HL-60 (cell line): ENCODE data around the gene TRIML2.

Experiments used
- DNase-seq, 2 experiments: peaks; one replicate each; pipeline ENCODE4 v3.0.0-alpha.2; 2010 to 2020; ENCODE audit warnings: low read depth in 1 of 2, low spot score in 1 of 2
- H3K27ac ChIP-seq: fragments of 250-450 bp; sonication (Bioruptor Pico); replicated peaks from 2 replicates; pipeline ENCODE4 v1.5.1; 2020; ENCODE audit warnings: mild to moderate bottlenecking, moderate library complexity
- H3K27me3 ChIP-seq: fragments of 250-450 bp; sonication (Bioruptor Pico); 2 replicates; pipeline ENCODE4 v1.5.1; 2021; ENCODE audit warnings: mild to moderate bottlenecking, moderate library complexity; ENCODE audit not compliant: insufficient read depth, poor library complexity, severe bottlenecking
- H3K4me3 ChIP-seq: replicated peaks from 2 replicates; pipeline ENCODE4 v1.5.1; 2011; ENCODE audit warnings: mild to moderate bottlenecking, control low read depth, low read length; ENCODE audit not compliant: insufficient read depth
- CTCF ChIP-seq: IDR thresholded peaks from one replicate; pipeline ENCODE4 v1.5.1; 2011; ENCODE audit warnings: low read length, control low read depth, inconsistent platforms; ENCODE audit not compliant: insufficient read depth
- GABPA ChIP-seq: IDR thresholded peaks from 2 replicates; pipeline ENCODE4 v1.6.1; 2012; ENCODE audit warnings: low read depth
- POLR2AphosphoS5 ChIP-seq: IDR thresholded peaks from 2 replicates; pipeline ENCODE4 v1.6.1; 2012; ENCODE audit warnings: low read depth
- REST ChIP-seq: IDR thresholded peaks from 2 replicates; pipeline ENCODE4 v1.6.1; 2012; ENCODE audit warnings: low read depth; ENCODE audit not compliant: insufficient replicate concordance
- SPI1 ChIP-seq: IDR thresholded peaks from 2 replicates; pipeline ENCODE4 v1.6.1; 2012; ENCODE audit warnings: low read depth, mild to moderate bottlenecking, borderline replicate concordance

Gene TRIML2

GRCh38 chr4:188145601-188146000, 36.2 kb upstream of the TRIML2 start:
- DNase-seq: no peak
- Histone ChIP-seq H3K4me3 (no peak overlapping the region), H3K27ac (no peak overlapping the region), H3K27me3 (no peaks in the 10 kb centered on the region)
- TF ChIP-seq POLR2AphosphoS5 (no peak), REST (no peak), CTCF (no peak), GABPA (no peak), SPI1 (no peak)

- Histone ChIP-seq H3K27ac (no peak overlapping the region), H3K27me3 (no peaks in the 10 kb centered on the region), H3K4me3 (no peak overlapping the region)
- no peak for DNase-seq
- TF ChIP-seq GABPA: no peak
- TF ChIP-seq SPI1: no peak
- no peak for TF ChIP-seq REST
- TF ChIP-seq CTCF: no peak
- no peak for TF ChIP-seq POLR2AphosphoS5
Measured at GRCh38 chr4:188143731-188144130, 34.3 kb upstream of the TRIML2 start.

- no peak for TF ChIP-seq GABPA
- TF ChIP-seq CTCF: no peak
- TF ChIP-seq REST: no peak
- no peak for TF ChIP-seq POLR2AphosphoS5
- no peak for TF ChIP-seq SPI1
- no peaks in the 10 kb centered on the region for H3K27me3 ChIP-seq
- H3K4me3 ChIP-seq: no peak overlapping the region
- H3K27ac ChIP-seq: no peak overlapping the region
- no peak for DNase-seq
Measured at GRCh38 chr4:188139671-188140070, 30.3 kb upstream of the TRIML2 start.
